Naive thymus-derived CD4-positive, alpha-beta T cell (primary cell): Measurements from ENCODE around the gene OGFR. TPM values are rescaled to one million over a fixed set of nuclear protein-coding genes. Genes with fewer than 3 reads are reported as not detected.

Experiments
- ATAC-seq: fragments of 150-1000 bp; cut with Tn5 transposase; 2 replicates; pipeline ENCODE4 v1.10.0; 2021; ENCODE audit warnings: mild to moderate bottlenecking, moderate library complexity
- CTCF ChIA-PET: fragments of 350-600 bp; sonication (Branson Sonifier 250); formaldehyde crosslinking; loops from one replicate; lab custom pipeline; 2021; ENCODE audit warnings: antibody characterized with exemption; lab: Charles Lee
- POLR2A ChIA-PET: fragments of 350-600 bp; sonication (Branson Sonifier 250); formaldehyde crosslinking; loops from one replicate; lab custom pipeline; 2021; ENCODE audit warnings: antibody characterized with exemption, inconsistent platforms; lab: Charles Lee
- DNase-seq, 9 donors: peaks; one replicate each; pipeline versions ENCODE4 v3.0.0 to v3.0.0-alpha.2; 2020 to 2022; ENCODE audit warnings: mixed read lengths in 1 of 9
- H3K27ac ChIP-seq: one replicate; pipeline ENCODE4 v1.7.0; 2013; ENCODE audit warnings: mild to moderate bottlenecking, low read depth, low read length, moderate library complexity
- H3K27me3 ChIP-seq, 2 donors: one replicate each; pipeline ENCODE4 v1.7.0; 2013; ENCODE audit warnings: low read length in 2 of 2, mild to moderate bottlenecking in 2 of 2, moderate library complexity in 2 of 2; ENCODE audit not compliant: control insufficient read depth in 2 of 2, insufficient read depth in 2 of 2
- H3K36me3 ChIP-seq, 3 experiments: 1 replicate in 2 of 3; 2 replicates in 1 of 3; pipeline ENCODE4 v1.7.0; 2013; ENCODE audit warnings: low read length in 3 of 3, mild to moderate bottlenecking in 3 of 3, moderate library complexity in 1 of 3; ENCODE audit not compliant: insufficient read depth in 3 of 3, control insufficient read depth in 2 of 3
- H3K4me1 ChIP-seq, 2 donors: one replicate each; pipeline ENCODE4 v1.7.0; 2013; ENCODE audit warnings: low read length in 2 of 2, mild to moderate bottlenecking in 2 of 2, moderate library complexity in 1 of 2; ENCODE audit not compliant: control insufficient read depth in 2 of 2, insufficient read depth in 2 of 2
- H3K4me3 ChIP-seq: 2 replicates; pipeline ENCODE4 v1.7.0; 2013; ENCODE audit warnings: mild to moderate bottlenecking, low read length
- H3K9me3 ChIP-seq, 3 experiments: 1 replicate in 2 of 3; 2 replicates in 1 of 3; pipeline ENCODE4 v1.7.0; 2013; ENCODE audit warnings: low read length in 3 of 3; ENCODE audit not compliant: control insufficient read depth in 2 of 3
- H3K27ac Mint-ChIP-seq, 9 donors: one replicate each; pipeline ENCODE4 v1.8.0; 2020 to 2022; ENCODE audit warnings: mixed read lengths in 9 of 9, mild to moderate bottlenecking in 8 of 9, moderate library complexity in 5 of 9, inconsistent platforms in 2 of 9
- H3K27me3 Mint-ChIP-seq, 5 donors: one replicate each; pipeline ENCODE4 v1.8.0; 2021 to 2022; ENCODE audit warnings: mixed read lengths in 5 of 5, mild to moderate bottlenecking in 1 of 5
- H3K36me3 Mint-ChIP-seq, 5 donors: one replicate each; pipeline ENCODE4 v1.8.0; 2020 to 2022; ENCODE audit warnings: mixed read lengths in 5 of 5, mild to moderate bottlenecking in 3 of 5, inconsistent platforms in 1 of 5
- H3K4me1 Mint-ChIP-seq, 7 donors: one replicate each; pipeline ENCODE4 v1.8.0; 2020 to 2022; ENCODE audit warnings: mixed read lengths in 7 of 7, mild to moderate bottlenecking in 3 of 7, inconsistent platforms in 1 of 7
- H3K4me3 Mint-ChIP-seq, 10 donors: one replicate each; pipeline ENCODE4 v1.8.0; 2020 to 2022; ENCODE audit warnings: mild to moderate bottlenecking in 10 of 10, mixed read lengths in 10 of 10, moderate library complexity in 6 of 10, inconsistent platforms in 2 of 10
- H3K9me3 Mint-ChIP-seq, 11 donors: one replicate each; pipeline ENCODE4 v1.8.0; 2020 to 2022; ENCODE audit warnings: mixed read lengths in 11 of 11, mild to moderate bottlenecking in 4 of 11, inconsistent platforms in 1 of 11, moderate library complexity in 1 of 11
- intact Hi-C, 2 donors: fragments of 100-400 bp; cut with micrococcal nuclease; formaldehyde crosslinking; loops; one replicate each; pipeline ENCODE4 v1.15.1; 2023
- polyA plus RNA-seq, 2 donors: library from polyadenylated mRNA; unstranded; fragments of 300-500 nt; fragmentation: Illumina TruSeq; gene quantifications; one replicate each; pipeline ENCODE4 v1.2.3, GENCODE V29; 2021
- total RNA-seq, 6 experiments: library from RNA in 5 of 6; stranded (reverse) in 5 of 6; gene quantifications; 1 replicate in 5 of 6; 2 replicates in 1 of 6; pipeline ENCODE4 v1.2.3 and lab custom pipeline; 2021 to 2026

Gene OGFR
- total and polyA plus RNA-seq, 7 experiments from 2014 or later: 34.5 to 82.7 (median 69.6) TPM

GRCh38 chr20:62817975-62818591 lies 13.4 kb downstream of the OGFR start:
- Mint-ChIP-seq H3K9me3 (no peaks in the 10 kb centered on the region), H3K36me3 (no peaks in the 10 kb centered on the region), H3K27me3 (peaks cover 6 to 37% (median 8%) of the 10 kb centered on the region in 5 donors), H3K4me3 (peak overlapping the region in 6 of 10 donors; percentile 9 to 65 (median 18)), H3K4me1 (peaks cover 0 to 23% (median 10%) of the 10 kb centered on the region in 7 donors), H3K27ac (no peak overlapping the region)
- Histone ChIP-seq H3K27me3 (peaks cover 5 to 28% of the 10 kb centered on the region in 2 donors), H3K9me3 (no peaks in the 10 kb centered on the region), H3K27ac (no peak overlapping the region), H3K36me3 (peaks cover 0 to 9% (median 0%) of the 10 kb centered on the region in 3 experiments), H3K4me1 (peaks cover 0 to 12% of the 10 kb centered on the region in 2 donors), H3K4me3 (no peak overlapping the region)
- no peak for DNase-seq
- ChIA-PET CTCF (interaction anchor here (1.3 kb wide), 1 partner anchor 10 kb away, joined by 5 read pairs; no protein-coding TSS in a partner anchor), POLR2A (no interaction called here)
- no peak for ATAC-seq
- intact Hi-C loops: no loop called here

- Histone ChIP-seq H3K27ac (no peak overlapping the region), H3K36me3 (peaks cover 0 to 2% (median 0%) of the 10 kb centered on the region in 3 experiments), H3K27me3 (peaks cover 5 to 28% of the 10 kb centered on the region in 2 donors), H3K4me1 (peaks cover 0 to 12% of the 10 kb centered on the region in 2 donors), H3K4me3 (no peak overlapping the region), H3K9me3 (no peaks in the 10 kb centered on the region)
- no peak overlapping the region for H3K27ac Mint-ChIP-seq
- CTCF ChIA-PET: interaction anchor here (1.3 kb wide), 1 partner anchor 11 kb away, joined by 5 read pairs; no protein-coding TSS in a partner anchor
- H3K4me1 Mint-ChIP-seq: peaks cover 0 to 25% (median 10%) of the 10 kb centered on the region in 7 donors
- POLR2A ChIA-PET: no interaction called here
- DNase-seq (no peak), ATAC-seq (no peak)
- no peaks in the 10 kb centered on the region for H3K36me3 Mint-ChIP-seq
- intact Hi-C loops: no loop called here
- peak overlapping the region in 1 of 10 donors; percentile 59 for H3K4me3 Mint-ChIP-seq
- H3K27me3 Mint-ChIP-seq: peaks cover 6 to 37% (median 8%) of the 10 kb centered on the region in 5 donors
- H3K9me3 Mint-ChIP-seq: no peaks in the 10 kb centered on the region
Observed at GRCh38 chr20:62818592-62819493, 14.2 kb downstream of the OGFR start.

GRCh38 chr20:62819494-62820174 lies 15.0 kb downstream of the OGFR start:
- intact Hi-C loops: loop anchor here in 1 of 2 donors (5.0 kb wide), 1 partner anchor 188 kb away; the partner anchor contains the start of gene BHLHE23
- peaks cover 6 to 34% (median 8%) of the 10 kb centered on the region in 5 donors for H3K27me3 Mint-ChIP-seq
- H3K9me3 ChIP-seq: no peaks in the 10 kb centered on the region
- H3K36me3 ChIP-seq: no peaks in the 10 kb centered on the region
- no peaks in the 10 kb centered on the region for H3K36me3 Mint-ChIP-seq
- ATAC-seq (no peak), DNase-seq (no peak)
- ChIA-PET CTCF (no interaction called here), POLR2A (no interaction called here)
- no peak overlapping the region for H3K4me3 Mint-ChIP-seq
- no peak overlapping the region for H3K27ac Mint-ChIP-seq
- H3K4me3 ChIP-seq: no peak overlapping the region
- no peak overlapping the region for H3K27ac ChIP-seq
- no peaks in the 10 kb centered on the region for H3K9me3 Mint-ChIP-seq
- peaks cover 3 to 19% of the 10 kb centered on the region in 2 donors for H3K4me1 ChIP-seq
- peaks cover 5 to 28% of the 10 kb centered on the region in 2 donors for H3K27me3 ChIP-seq
- H3K4me1 Mint-ChIP-seq: peaks cover 0 to 22% (median 10%) of the 10 kb centered on the region in 7 donors

- ChIA-PET POLR2A (no interaction called here), CTCF (no interaction called here)
- intact Hi-C loops: loop anchor here in 1 of 2 donors (5.0 kb wide), 1 partner anchor 187 kb away; the partner anchor contains the start of gene BHLHE23
- Mint-ChIP-seq H3K4me1 (peaks cover 0 to 17% (median 9%) of the 10 kb centered on the region in 7 donors), H3K36me3 (no peaks in the 10 kb centered on the region), H3K27me3 (peaks cover 4 to 28% (median 6%) of the 10 kb centered on the region in 5 donors), H3K4me3 (no peak overlapping the region), H3K27ac (no peak overlapping the region), H3K9me3 (no peaks in the 10 kb centered on the region)
- Histone ChIP-seq H3K4me1 (peaks cover 3 to 20% of the 10 kb centered on the region in 2 donors), H3K27ac (no peak overlapping the region), H3K9me3 (no peaks in the 10 kb centered on the region), H3K27me3 (peaks cover 3 to 28% of the 10 kb centered on the region in 2 donors), H3K36me3 (no peaks in the 10 kb centered on the region), H3K4me3 (no peak overlapping the region)
- ATAC-seq (no peak), DNase-seq (peak in 1 of 9 donors; percentile 6)
Observed at GRCh38 chr20:62820208-62820961, 15.8 kb downstream of the OGFR start.

GRCh38 chr20:62820962-62821725 lies 16.5 kb downstream of the OGFR start:
- H3K4me3 Mint-ChIP-seq: no peak overlapping the region
- Histone ChIP-seq H3K4me3 (no peak overlapping the region), H3K9me3 (no peaks in the 10 kb centered on the region), H3K27me3 (peaks cover 0 to 21% of the 10 kb centered on the region in 2 donors), H3K4me1 (peaks cover 3 to 14% of the 10 kb centered on the region in 2 donors), H3K27ac (no peak overlapping the region), H3K36me3 (no peaks in the 10 kb centered on the region)
- intact Hi-C loops: loop anchor here in 1 of 2 donors (5.0 kb wide), 1 partner anchor 186 kb away; the partner anchor contains the start of gene BHLHE23
- peaks cover 0 to 9% (median 4%) of the 10 kb centered on the region in 7 donors for H3K4me1 Mint-ChIP-seq
- peaks cover 0 to 20% (median 4%) of the 10 kb centered on the region in 5 donors for H3K27me3 Mint-ChIP-seq
- ATAC-seq (no peak), DNase-seq (no peak)
- ChIA-PET CTCF (no interaction called here), POLR2A (no interaction called here)
- no peaks in the 10 kb centered on the region for H3K9me3 Mint-ChIP-seq
- H3K27ac Mint-ChIP-seq: no peak overlapping the region
- H3K36me3 Mint-ChIP-seq: no peaks in the 10 kb centered on the region
